MG63 (cell line): ENCODE measurements around the gene ANTXRL. TPM values are rescaled to one million over a fixed set of nuclear protein-coding genes. Genes with fewer than 3 reads are reported as not detected.
"Not testable (repeated sequence)": the region's sequence is repeated elsewhere in the genome, so short reads cannot be mapped to it uniquely, and the experiment has no call there.

Experiments
- DNase-seq: peaks from one replicate; pipeline ENCODE4 v3.0.0-alpha.2; 2020
- H3K27me3 ChIP-seq: fragments of 250-450 bp; sonication (Bioruptor Pico); 2 replicates; pipeline ENCODE4 v1.5.1; 2020; ENCODE audit warnings: mild to moderate bottlenecking, moderate library complexity
- H3K36me3 ChIP-seq: fragments of 250-450 bp; sonication (Bioruptor Pico); 2 replicates; pipeline ENCODE4 v1.5.1; 2020; ENCODE audit warnings: mild to moderate bottlenecking, moderate library complexity
- H3K4me3 ChIP-seq: fragments of 250-450 bp; sonication (Bioruptor Pico); 2 replicates; pipeline ENCODE4 v1.5.1; 2020; ENCODE audit warnings: mild to moderate bottlenecking, moderate library complexity
- H3K9me3 ChIP-seq: fragments of 250-450 bp; sonication (Bioruptor Pico); 2 replicates; pipeline ENCODE4 v1.5.1; 2020; ENCODE audit warnings: mild to moderate bottlenecking, moderate library complexity
- total RNA-seq: library from RNA; depleted of rRNA; stranded (reverse); fragments of >200 nt; shearing (Covaris generic); gene quantifications from 2 replicates; pipeline ENCODE4 v1.2.3, GENCODE V29; 2014; ENCODE audit warnings: low replicate concordance

ANTXRL gene
- total RNA-seq, 1 experiment from 2014 or later, result not detected

GRCh38 chr10:46251857-46252847, 34.6 kb upstream of the ANTXRL start:
- Histone ChIP-seq H3K27me3 (no peaks in the 10 kb centered on the region), H3K4me3 (no peak overlapping the region), H3K36me3 (no peaks in the 10 kb centered on the region), H3K9me3 (no peaks in the 10 kb centered on the region)
- DNase-seq, result no peak

- H3K9me3 ChIP-seq, result no peaks in the 10 kb centered on the region
- H3K36me3 ChIP-seq, result no peaks in the 10 kb centered on the region
- DNase-seq, result no peak
- no peak overlapping the region for H3K4me3 ChIP-seq
- H3K27me3 ChIP-seq, result no peaks in the 10 kb centered on the region
Observed at GRCh38 chr10:46253076-46254006, 33.5 kb upstream of the ANTXRL start.

GRCh38 chr10:46254007-46254383, 32.8 kb upstream of the ANTXRL start:
- Histone ChIP-seq H3K9me3 (no peaks in the 10 kb centered on the region), H3K27me3 (no peaks in the 10 kb centered on the region), H3K36me3 (no peaks in the 10 kb centered on the region), H3K4me3 (no peak overlapping the region)
- DNase-seq, result no peak

- H3K9me3 ChIP-seq, result no peaks in the 10 kb centered on the region
- H3K36me3 ChIP-seq, result no peaks in the 10 kb centered on the region
- no peak overlapping the region for H3K4me3 ChIP-seq
- DNase-seq, result no peak
- no peaks in the 10 kb centered on the region for H3K27me3 ChIP-seq
Observed at GRCh38 chr10:46254467-46254866, 32.3 kb upstream of the ANTXRL start.

GRCh38 chr10:46255210-46255609, 31.6 kb upstream of the ANTXRL start:
- not testable (repeated sequence) for H3K36me3 ChIP-seq, H3K4me3 ChIP-seq, H3K27me3 ChIP-seq, H3K9me3 ChIP-seq
- peak; percentile 29 for DNase-seq

GRCh38 chr10:46255801-46256747, 30.7 kb upstream of the ANTXRL start:
- peak; percentile 60 for DNase-seq
- no peak overlapping the region for H3K4me3 ChIP-seq
- H3K36me3 ChIP-seq, result no peaks in the 10 kb centered on the region
- H3K27me3 ChIP-seq, result no peaks in the 10 kb centered on the region
- no peaks in the 10 kb centered on the region for H3K9me3 ChIP-seq

- no peaks in the 10 kb centered on the region for H3K27me3 ChIP-seq
Observed at GRCh38 chr10:46257099-46257498, 29.7 kb upstream of the ANTXRL start.

GRCh38 chr10:46262906-46263560, 23.8 kb upstream of the ANTXRL start:
- H3K36me3 ChIP-seq, H3K27me3 ChIP-seq, DNase-seq, H3K9me3 ChIP-seq, H3K4me3 ChIP-seq: not testable (repeated sequence)

More at GRCh38 chr10:46257099-46257498, 29.7 kb upstream of the ANTXRL start:
- Histone ChIP-seq H3K9me3 (no peaks in the 10 kb centered on the region), H3K36me3 (no peaks in the 10 kb centered on the region), H3K4me3 (no peak overlapping the region)
- DNase-seq, result no peak

- no peaks in the 10 kb centered on the region for H3K9me3 ChIP-seq
- H3K4me3 ChIP-seq, result no peak overlapping the region
- no peaks in the 10 kb centered on the region for H3K36me3 ChIP-seq
- H3K27me3 ChIP-seq, result no peaks in the 10 kb centered on the region
- DNase-seq, result no peak
Observed at GRCh38 chr10:46263831-46264268, 22.9 kb upstream of the ANTXRL start.

- no peaks in the 10 kb centered on the region for H3K36me3 ChIP-seq
- H3K27me3 ChIP-seq, result no peaks in the 10 kb centered on the region
- H3K4me3 ChIP-seq, result no peak overlapping the region
Observed at GRCh38 chr10:46264336-46264735, 22.5 kb upstream of the ANTXRL start.

GRCh38 chr10:46264737-46265368, 21.9 kb upstream of the ANTXRL start:
- H3K27me3 ChIP-seq, result no peaks in the 10 kb centered on the region
- no peak for DNase-seq
- no peak overlapping the region for H3K4me3 ChIP-seq
- H3K36me3 ChIP-seq, result no peaks in the 10 kb centered on the region
- no peaks in the 10 kb centered on the region for H3K9me3 ChIP-seq

More at GRCh38 chr10:46264336-46264735, 22.5 kb upstream of the ANTXRL start:
- no peaks in the 10 kb centered on the region for H3K9me3 ChIP-seq
- DNase-seq, result no peak

GRCh38 chr10:46265566-46266305, 21.1 kb upstream of the ANTXRL start:
- not testable (repeated sequence) for H3K9me3 ChIP-seq, H3K4me3 ChIP-seq, H3K36me3 ChIP-seq, DNase-seq, H3K27me3 ChIP-seq

- H3K9me3 ChIP-seq, result no peaks in the 10 kb centered on the region
- no peaks in the 10 kb centered on the region for H3K36me3 ChIP-seq
- DNase-seq, result no peak
- no peaks in the 10 kb centered on the region for H3K27me3 ChIP-seq
- H3K4me3 ChIP-seq, result no peak overlapping the region
Observed at GRCh38 chr10:46266306-46266985, 20.4 kb upstream of the ANTXRL start.
